IPS-20b (cell line): ENCODE measurements around the gene SEL1L3.
"Not testable (repeated sequence)": the region's sequence is repeated elsewhere in the genome, so short reads cannot be mapped to it uniquely, and the experiment has no call there.

ENCODE experiments used
- H3K27ac ChIP-seq: one replicate; pipeline ENCODE4 v1.5.1; 2013; ENCODE audit warnings: low read length
- H3K27me3 ChIP-seq: 2 replicates; pipeline ENCODE4 v1.6.1; 2013; ENCODE audit warnings: mild to moderate bottlenecking, low read length, inconsistent platforms; ENCODE audit not compliant: insufficient read depth
- H3K36me3 ChIP-seq: 2 replicates; pipeline ENCODE4 v1.6.1; 2013; ENCODE audit warnings: low read depth, mild to moderate bottlenecking, inconsistent platforms, low read length, moderate library complexity; ENCODE audit not compliant: insufficient read depth
- H3K4me1 ChIP-seq: 2 replicates; pipeline ENCODE4 v1.6.1; 2013; ENCODE audit warnings: mild to moderate bottlenecking, control low read depth, inconsistent platforms, low read length, moderate library complexity; ENCODE audit not compliant: insufficient read depth
- H3K4me3 ChIP-seq: 2 replicates; pipeline ENCODE4 v1.5.1; 2013; ENCODE audit warnings: mild to moderate bottlenecking, low read length, inconsistent platforms
- H3K9ac ChIP-seq: 2 replicates; pipeline ENCODE4 v1.6.1; 2013; ENCODE audit warnings: low read depth, mild to moderate bottlenecking, inconsistent platforms, low read length, moderate library complexity
- H3K9me3 ChIP-seq: 2 replicates; pipeline ENCODE4 v1.6.1; 2013; ENCODE audit warnings: mild to moderate bottlenecking, low read depth, low read length, inconsistent platforms; ENCODE audit not compliant: insufficient read depth

Gene SEL1L3

GRCh38 chr4:25875281-25875745 lies 12.5 kb upstream of the SEL1L3 start:
- H3K36me3 ChIP-seq, result no peaks in the 10 kb centered on the region
- no peak overlapping the region for H3K9ac ChIP-seq
- no peaks in the 10 kb centered on the region for H3K27me3 ChIP-seq
- H3K27ac ChIP-seq, result no peak overlapping the region
- H3K4me3 ChIP-seq, result no peak overlapping the region
- no peaks in the 10 kb centered on the region for H3K9me3 ChIP-seq
- H3K4me1 ChIP-seq, result no peaks in the 10 kb centered on the region

GRCh38 chr4:25874655-25875054 lies 11.9 kb upstream of the SEL1L3 start:
- H3K9ac ChIP-seq, result no peak overlapping the region
- H3K27ac ChIP-seq, result no peak overlapping the region
- H3K27me3 ChIP-seq, result no peaks in the 10 kb centered on the region
- no peaks in the 10 kb centered on the region for H3K36me3 ChIP-seq
- H3K4me1 ChIP-seq, result no peaks in the 10 kb centered on the region
- H3K4me3 ChIP-seq, result no peak overlapping the region
- H3K9me3 ChIP-seq, result no peaks in the 10 kb centered on the region

- Histone ChIP-seq H3K4me1 (no peaks in the 10 kb centered on the region), H3K27me3 (no peaks in the 10 kb centered on the region), H3K27ac (no peak overlapping the region), H3K9me3 (no peaks in the 10 kb centered on the region), H3K4me3 (no peak overlapping the region), H3K36me3 (no peaks in the 10 kb centered on the region), H3K9ac (no peak overlapping the region)
Observed at GRCh38 chr4:25873632-25874129, 10.9 kb upstream of the SEL1L3 start.

GRCh38 chr4:25872851-25873631 lies 10.3 kb upstream of the SEL1L3 start:
- Histone ChIP-seq H3K36me3 (no peaks in the 10 kb centered on the region), H3K27me3 (no peaks in the 10 kb centered on the region), H3K4me1 (no peaks in the 10 kb centered on the region), H3K4me3 (no peak overlapping the region), H3K9ac (no peak overlapping the region), H3K27ac (no peak overlapping the region), H3K9me3 (no peaks in the 10 kb centered on the region)

- no peaks in the 10 kb centered on the region for H3K9me3 ChIP-seq
- H3K4me1 ChIP-seq, result peaks cover 5% of the 10 kb centered on the region
- no peak overlapping the region for H3K4me3 ChIP-seq
- H3K36me3 ChIP-seq, result no peaks in the 10 kb centered on the region
- no peak overlapping the region for H3K27ac ChIP-seq
- no peak overlapping the region for H3K9ac ChIP-seq
- H3K27me3 ChIP-seq, result peaks cover 4% of the 10 kb centered on the region
Observed at GRCh38 chr4:25870081-25870480, 7.3 kb upstream of the SEL1L3 start.

GRCh38 chr4:25867781-25868294 lies 5.0 kb upstream of the SEL1L3 start:
- Histone ChIP-seq H3K36me3 (no peaks in the 10 kb centered on the region), H3K4me3 (no peak overlapping the region), H3K9ac (no peak overlapping the region), H3K4me1 (peaks cover 13% of the 10 kb centered on the region), H3K27ac (no peak overlapping the region), H3K27me3 (peaks cover 24% of the 10 kb centered on the region), H3K9me3 (no peaks in the 10 kb centered on the region)

GRCh38 chr4:25866401-25866800 lies 3.6 kb upstream of the SEL1L3 start:
- H3K9ac ChIP-seq, H3K9me3 ChIP-seq, H3K27ac ChIP-seq, H3K36me3 ChIP-seq, H3K4me3 ChIP-seq: not testable (repeated sequence)
- H3K4me1 ChIP-seq, result peaks cover 17% of the 10 kb centered on the region
- peaks cover 30% of the 10 kb centered on the region for H3K27me3 ChIP-seq

- Histone ChIP-seq H3K9ac (no peak overlapping the region), H3K4me1 (peaks cover 25% of the 10 kb centered on the region), H3K4me3 (no peak overlapping the region), H3K27ac (no peak overlapping the region), H3K36me3 (no peaks in the 10 kb centered on the region), H3K9me3 (no peaks in the 10 kb centered on the region), H3K27me3 (peaks cover 38% of the 10 kb centered on the region)
Observed at GRCh38 chr4:25865586-25865985, 2.8 kb upstream of the SEL1L3 start.

GRCh38 chr4:25863831-25864418 lies 1.1 kb upstream of the SEL1L3 start:
- Histone ChIP-seq H3K27me3 (peaks cover 40% of the 10 kb centered on the region), H3K4me1 (peaks cover 36% of the 10 kb centered on the region), H3K27ac (peak overlapping the region; percentile 55), H3K9me3 (no peaks in the 10 kb centered on the region), H3K9ac (peak overlapping the region; percentile 83; the same call in 1 of the 2 replicates), H3K4me3 (peak overlapping the region; percentile 84), H3K36me3 (no peaks in the 10 kb centered on the region)

- peaks cover 40% of the 10 kb centered on the region for H3K27me3 ChIP-seq
- peak overlapping the region; percentile 83; the same call in 1 of the 2 replicates for H3K9ac ChIP-seq
- H3K27ac ChIP-seq, result peak overlapping the region; percentile 55
- no peaks in the 10 kb centered on the region for H3K9me3 ChIP-seq
- H3K4me1 ChIP-seq, result peaks cover 36% of the 10 kb centered on the region
- peak overlapping the region; percentile 84 for H3K4me3 ChIP-seq
- H3K36me3 ChIP-seq, result no peaks in the 10 kb centered on the region
Observed at GRCh38 chr4:25863347-25863784, 578 bp upstream of the SEL1L3 start.

GRCh38 chr4:25861951-25862410 lies 807 bp downstream of the SEL1L3 start:
- Histone ChIP-seq H3K36me3 (no peaks in the 10 kb centered on the region), H3K27ac (no peak overlapping the region), H3K27me3 (peaks cover 40% of the 10 kb centered on the region), H3K4me3 (peak overlapping the region; percentile 87), H3K4me1 (peaks cover 36% of the 10 kb centered on the region), H3K9ac (peak overlapping the region; percentile 80; the same call in 1 of the 2 replicates), H3K9me3 (no peaks in the 10 kb centered on the region)
